HEK293T (cell line): ENCODE measurements around the gene EPSTI1.

Source experiments
- CTCF ChIA-PET: fragments of 350-600 bp; formaldehyde crosslinking; extraction: SDS; loops from one replicate; lab custom pipeline; 2021; ENCODE audit warnings: antibody characterized with exemption, inconsistent platforms; lab: Yijun Ruan, JAX
- POLR2A ChIA-PET: fragments of 350-600 bp; formaldehyde crosslinking; extraction: SDS; loops from one replicate; lab custom pipeline; 2020; ENCODE audit warnings: antibody characterized with exemption, inconsistent platforms; lab: Yijun Ruan, JAX
- DNase-seq: peaks from one replicate; pipeline ENCODE4 v3.0.0; 2012; ENCODE audit warnings: mixed read lengths; ENCODE audit errors: extremely low spot score
- ARNT ChIP-seq: fragments of 450-650 bp; IDR thresholded peaks from 2 replicates; pipeline ENCODE4 v1.6.1; 2017; ENCODE audit warnings: mild to moderate bottlenecking
- BHLHE40 ChIP-seq: fragments of 450-650 bp; IDR thresholded peaks from 2 replicates; pipeline ENCODE4 v1.6.1; 2016; ENCODE audit warnings: mild to moderate bottlenecking, moderate library complexity, borderline replicate concordance
- CTBP1 ChIP-seq: fragments of 450-650 bp; IDR thresholded peaks from 2 replicates; pipeline ENCODE4 v1.6.1; 2016; ENCODE audit warnings: borderline replicate concordance
- ELF4 ChIP-seq: fragments of 450-650 bp; IDR thresholded peaks from 2 replicates; pipeline ENCODE4 v1.6.1; 2017; ENCODE audit warnings: antibody characterized with exemption
- FOXA1 ChIP-seq: fragments of 450-650 bp; IDR thresholded peaks from 2 replicates; pipeline ENCODE4 v1.6.1; 2016; ENCODE audit warnings: mild to moderate bottlenecking
- FOXK2 ChIP-seq: fragments of 450-650 bp; IDR thresholded peaks from 2 replicates; pipeline ENCODE4 v1.6.1; 2016; ENCODE audit warnings: mild to moderate bottlenecking
- FOXM1 ChIP-seq: fragments of 450-650 bp; IDR thresholded peaks from 2 replicates; pipeline ENCODE4 v1.6.1; 2017; ENCODE audit warnings: mild to moderate bottlenecking, borderline replicate concordance
- HDGF ChIP-seq: fragments of 450-650 bp; IDR thresholded peaks from 2 replicates; pipeline ENCODE4 v1.6.1; 2017; ENCODE audit warnings: antibody characterized with exemption, borderline replicate concordance
- L3MBTL2 ChIP-seq: fragments of 450-650 bp; conservative IDR thresholded peaks from 2 replicates; pipeline ENCODE4 v1.6.1; 2016; ENCODE audit warnings: mild to moderate bottlenecking
- LEF1 ChIP-seq: fragments of 450-650 bp; IDR thresholded peaks from 2 replicates; pipeline ENCODE4 v1.6.1; 2017; ENCODE audit warnings: mild to moderate bottlenecking, borderline replicate concordance
- NFRKB ChIP-seq: fragments of 450-650 bp; IDR thresholded peaks from 2 replicates; pipeline ENCODE4 v1.6.1; 2016; ENCODE audit warnings: mild to moderate bottlenecking, moderate library complexity
- SP1 ChIP-seq: fragments of 450-650 bp; IDR thresholded peaks from 2 replicates; pipeline ENCODE4 v1.6.1; 2017
- SUZ12 ChIP-seq: fragments of 450-650 bp; IDR thresholded peaks from 2 replicates; pipeline ENCODE4 v1.6.1; 2016; ENCODE audit warnings: mild to moderate bottlenecking
- TARDBP ChIP-seq: fragments of 450-650 bp; IDR thresholded peaks from 2 replicates; pipeline ENCODE4 v1.6.1; 2016
- ZNF384 ChIP-seq: fragments of 450-650 bp; IDR thresholded peaks from 2 replicates; pipeline ENCODE4 v1.6.1; 2016
- TF ChIP-seq, protein P1 (sequence below): fragments of 450-650 bp; IDR thresholded peaks from 2 replicates; pipeline ENCODE4 v1.6.1; 2016

EPSTI1 gene

DNA sequence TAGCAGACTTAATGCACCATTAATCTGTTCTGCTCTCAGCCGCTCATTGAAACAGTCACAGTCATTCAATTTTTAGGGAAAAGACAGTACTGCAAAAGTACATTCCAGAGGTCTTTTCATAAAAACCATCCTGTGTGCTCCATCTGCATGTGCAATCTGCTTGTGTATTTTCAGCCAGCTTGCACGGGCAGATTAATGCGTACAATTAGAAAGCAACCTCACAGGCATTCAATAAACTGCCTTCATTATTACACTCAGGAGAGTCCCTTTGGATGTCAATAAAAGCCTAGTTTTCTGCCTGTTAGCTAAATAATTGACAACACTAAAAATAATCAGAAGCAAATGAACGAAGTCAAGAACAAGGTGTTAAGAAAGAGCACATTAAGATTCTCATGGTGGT lies 41.9 kb downstream of the EPSTI1 start:
- TF ChIP-seq HDGF (no peak), FOXK2 (no peak), LEF1 (no peak), BHLHE40 (no peak), FOXA1 (no peak), ZNF384 (no peak), FOXM1 (no peak), SUZ12 (no peak), SP1 (no peak), L3MBTL2 (no peak), ELF4 (no peak)
- ChIA-PET POLR2A (no interaction called here), CTCF (no interaction called here)
- no peak for DNase-seq

DNA sequence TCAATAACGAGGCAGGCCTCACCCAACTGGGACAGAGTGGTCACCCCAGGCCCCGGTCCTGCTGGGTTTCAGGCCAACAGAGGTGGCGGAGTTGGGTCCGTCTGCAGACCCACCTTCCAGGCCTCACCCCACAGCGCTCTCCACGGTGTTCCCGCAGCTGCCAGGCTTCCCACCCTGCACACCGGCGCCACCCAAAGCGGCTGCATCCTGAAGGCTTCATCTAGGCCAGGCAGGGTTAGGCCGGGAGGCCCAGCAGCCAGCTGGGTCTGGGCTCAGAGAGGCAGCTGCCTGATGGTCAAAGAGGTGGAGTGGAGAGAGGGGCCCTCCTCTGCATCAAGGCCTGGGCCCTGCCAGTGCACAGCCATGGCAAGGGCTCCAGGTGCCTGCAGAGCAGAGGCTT lies 44.1 kb downstream of the EPSTI1 start:
- DNase-seq: no peak
- POLR2A ChIA-PET: no interaction called here
- no peak for TF ChIP-seq L3MBTL2
- CTCF ChIA-PET: no interaction called here

DNA sequence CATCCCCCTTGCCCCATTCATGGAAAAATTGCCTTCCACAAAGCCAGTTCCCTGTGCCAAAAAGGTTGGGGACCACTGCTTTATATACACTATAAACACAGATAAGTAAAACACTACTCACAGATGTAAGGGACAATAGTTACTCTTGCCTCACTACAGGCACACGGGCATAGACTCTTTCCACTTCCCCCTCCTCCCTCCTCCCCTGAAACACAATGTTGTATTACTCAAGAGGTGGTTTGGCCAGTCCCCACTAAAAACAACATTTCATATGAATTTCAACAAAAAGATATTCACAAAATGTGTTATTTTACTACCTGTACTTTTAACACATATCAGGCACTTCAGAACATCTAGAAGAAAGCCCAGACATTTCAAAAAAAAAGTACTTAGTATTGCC lies 45.1 kb downstream of the EPSTI1 start:
- ChIA-PET CTCF (no interaction called here), POLR2A (no interaction called here)
- TF ChIP-seq TARDBP: no peak
- TF ChIP-seq LEF1: no peak
- TF ChIP-seq FOXA1: no peak
- no peak for TF ChIP-seq L3MBTL2
- no peak for TF ChIP-seq SUZ12
- TF ChIP-seq ELF4: no peak
- no peak for TF ChIP-seq HDGF
- TF ChIP-seq ARNT: no peak
- no peak for DNase-seq

DNA sequence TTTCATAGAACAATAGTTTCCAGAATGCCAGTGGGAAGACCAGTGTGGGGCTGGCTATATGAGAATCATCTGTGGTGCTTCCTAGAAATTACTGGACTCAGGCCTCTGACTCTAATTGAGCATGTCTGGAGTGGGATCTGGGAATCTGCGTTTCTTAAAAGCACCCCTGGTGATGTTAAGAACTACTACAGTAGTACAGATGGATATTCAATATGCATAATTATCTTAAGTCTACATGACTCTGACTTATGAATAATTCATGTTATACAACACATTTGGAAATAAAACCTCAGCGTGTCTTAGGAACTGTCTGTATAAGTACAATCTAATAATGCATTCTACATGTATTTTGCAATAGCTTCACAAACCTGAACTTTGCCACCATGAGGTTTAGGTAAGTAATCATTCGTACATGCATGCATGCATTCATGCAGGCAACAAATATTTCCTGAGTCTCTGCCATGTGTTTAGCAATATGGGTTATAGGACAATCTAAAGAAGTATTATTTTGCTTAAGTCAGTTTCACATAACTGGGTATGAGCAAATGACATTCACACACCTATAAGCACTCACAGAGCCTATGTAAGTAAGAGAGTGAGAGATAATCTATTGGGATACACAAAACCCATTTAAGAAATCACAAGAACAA lies 62.0 kb downstream of the EPSTI1 start:
- POLR2A ChIA-PET: no interaction called here
- no peak for DNase-seq
- CTCF ChIA-PET: no interaction called here
- no peak for TF ChIP-seq CTBP1
- no peak for TF ChIP-seq FOXM1
- TF ChIP-seq LEF1: no peak
- TF ChIP-seq L3MBTL2: no peak
- TF ChIP-seq ELF4: no peak
- TF ChIP-seq BHLHE40: no peak
- TF ChIP-seq FOXK2: no peak
- TF ChIP-seq SP1: no peak
- TF ChIP-seq ARNT: no peak
- no peak for TF ChIP-seq NFRKB
- TF ChIP-seq TARDBP: no peak
- TF ChIP-seq SUZ12: no peak
- TF ChIP-seq, protein P1, sequence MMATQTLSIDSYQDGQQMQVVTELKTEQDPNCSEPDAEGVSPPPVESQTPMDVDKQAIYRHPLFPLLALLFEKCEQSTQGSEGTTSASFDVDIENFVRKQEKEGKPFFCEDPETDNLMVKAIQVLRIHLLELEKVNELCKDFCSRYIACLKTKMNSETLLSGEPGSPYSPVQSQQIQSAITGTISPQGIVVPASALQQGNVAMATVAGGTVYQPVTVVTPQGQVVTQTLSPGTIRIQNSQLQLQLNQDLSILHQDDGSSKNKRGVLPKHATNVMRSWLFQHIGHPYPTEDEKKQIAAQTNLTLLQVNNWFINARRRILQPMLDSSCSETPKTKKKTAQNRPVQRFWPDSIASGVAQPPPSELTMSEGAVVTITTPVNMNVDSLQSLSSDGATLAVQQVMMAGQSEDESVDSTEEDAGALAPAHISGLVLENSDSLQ: no peak
- no peak for TF ChIP-seq HDGF
- TF ChIP-seq FOXA1: no peak
- no peak for TF ChIP-seq ZNF384

DNA sequence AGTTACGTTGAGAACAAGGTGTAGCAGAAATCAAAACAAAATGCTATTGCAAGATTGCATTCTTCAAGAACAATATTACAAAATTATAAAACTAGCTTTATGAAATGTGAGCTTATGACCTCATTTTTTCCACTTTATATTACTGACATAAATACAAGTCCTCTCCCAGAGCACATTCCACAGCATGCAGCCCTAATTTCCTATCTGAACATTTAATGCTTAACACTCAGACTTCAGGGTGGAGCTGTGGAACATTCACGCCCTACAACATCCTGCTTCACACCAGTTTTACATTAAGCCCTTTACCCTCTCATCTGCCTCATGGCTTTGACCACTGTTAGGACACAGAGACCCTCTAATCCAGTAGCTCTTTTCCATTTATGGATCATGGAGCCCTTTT lies 65.5 kb downstream of the EPSTI1 start:
- DNase-seq: no peak
- TF ChIP-seq HDGF (no peak), SUZ12 (no peak), LEF1 (no peak), FOXA1 (no peak), SP1 (no peak), CTBP1 (no peak), L3MBTL2 (no peak), FOXK2 (no peak), FOXM1 (no peak), ZNF384 (no peak), TARDBP (no peak), ELF4 (no peak), BHLHE40 (no peak), ARNT (no peak), NFRKB (no peak)
- TF ChIP-seq, protein P1: no peak
- POLR2A ChIA-PET: no interaction called here
- CTCF ChIA-PET: no interaction called here

DNA sequence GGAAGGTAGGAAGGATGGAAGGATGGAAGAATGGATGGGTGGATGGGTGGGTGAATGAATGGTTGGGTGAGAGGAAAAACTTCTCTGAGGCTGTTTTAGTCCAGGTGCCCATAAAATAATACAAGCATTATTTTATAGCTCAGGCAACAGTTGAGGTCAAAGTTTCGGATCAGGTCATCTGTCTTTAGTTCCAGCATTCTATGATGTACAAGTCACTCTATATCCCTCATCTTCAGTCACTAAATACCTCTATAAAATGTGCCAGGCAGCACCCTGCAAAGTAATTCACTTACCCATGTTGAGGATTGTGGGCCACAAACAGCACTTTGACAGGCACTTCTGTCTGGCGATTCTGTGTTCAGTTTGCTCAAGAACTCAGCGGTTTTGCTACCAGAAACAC lies 66.0 kb downstream of the EPSTI1 start:
- POLR2A ChIA-PET: no interaction called here

More for the DNA sequence above, 66.0 kb downstream of the EPSTI1 start:
- no peak for DNase-seq
- TF ChIP-seq FOXM1 (no peak), SUZ12 (no peak), ELF4 (no peak), ARNT (no peak), CTBP1 (no peak), L3MBTL2 (no peak), NFRKB (no peak), ZNF384 (no peak), BHLHE40 (no peak), FOXK2 (no peak), TARDBP (no peak), FOXA1 (no peak)
- TF ChIP-seq, protein P1: no peak
- CTCF ChIA-PET: no interaction called here
